Parathyroid adenoma (tissue), 2 donors: ENCODE results near the gene DBNL.

Experiments
- H2AFZ ChIP-seq: fragments of 300-600 bp; sonication (generic); one replicate; pipeline ENCODE4 v1.7.0; 2017; ENCODE audit warnings: antibody characterized with exemption, mild to moderate bottlenecking
- H3K27ac ChIP-seq: fragments of 300-600 bp; sonication (generic); one replicate; pipeline ENCODE4 v1.7.0; 2017
- H3K27me3 ChIP-seq: fragments of 300-600 bp; sonication (generic); one replicate; pipeline ENCODE4 v1.7.0; 2017; ENCODE audit warnings: low read length; ENCODE audit not compliant: control insufficient read depth, insufficient read depth
- H3K36me3 ChIP-seq: fragments of 300-600 bp; sonication (generic); one replicate; pipeline ENCODE4 v1.7.0; 2017; ENCODE audit warnings: low read length; ENCODE audit not compliant: control insufficient read depth, insufficient read depth
- H3K4me1 ChIP-seq: fragments of 300-600 bp; sonication (generic); one replicate; pipeline ENCODE4 v1.7.0; 2017; ENCODE audit warnings: control low read depth
- H3K4me2 ChIP-seq: fragments of 300-600 bp; sonication (generic); one replicate; pipeline ENCODE4 v1.7.0; 2017; ENCODE audit warnings: low read length
- H3K4me3 ChIP-seq: fragments of 300-600 bp; sonication (generic); one replicate; pipeline ENCODE4 v1.7.0; 2017; ENCODE audit warnings: low read depth, low read length
- H3K79me2 ChIP-seq: fragments of 300-600 bp; sonication (generic); one replicate; pipeline ENCODE4 v1.7.0; 2017; ENCODE audit warnings: control low read depth
- H3K9ac ChIP-seq: fragments of 300-600 bp; sonication (generic); one replicate; pipeline ENCODE4 v1.7.0; 2017; ENCODE audit warnings: mild to moderate bottlenecking
- H3K9me3 ChIP-seq: fragments of 300-600 bp; sonication (generic); one replicate; pipeline ENCODE4 v1.7.0; 2017; ENCODE audit warnings: low read length; ENCODE audit not compliant: control insufficient read depth
- TF ChIP-seq, protein P1 (sequence below): fragments of 300-600 bp; sonication (generic); IDR thresholded peaks from one replicate; pipeline ENCODE4 v1.7.0; 2017; ENCODE audit warnings: antibody characterized with exemption, mild to moderate bottlenecking
- donor health status: primary hyperparathyroidism.

DBNL gene

DNA sequence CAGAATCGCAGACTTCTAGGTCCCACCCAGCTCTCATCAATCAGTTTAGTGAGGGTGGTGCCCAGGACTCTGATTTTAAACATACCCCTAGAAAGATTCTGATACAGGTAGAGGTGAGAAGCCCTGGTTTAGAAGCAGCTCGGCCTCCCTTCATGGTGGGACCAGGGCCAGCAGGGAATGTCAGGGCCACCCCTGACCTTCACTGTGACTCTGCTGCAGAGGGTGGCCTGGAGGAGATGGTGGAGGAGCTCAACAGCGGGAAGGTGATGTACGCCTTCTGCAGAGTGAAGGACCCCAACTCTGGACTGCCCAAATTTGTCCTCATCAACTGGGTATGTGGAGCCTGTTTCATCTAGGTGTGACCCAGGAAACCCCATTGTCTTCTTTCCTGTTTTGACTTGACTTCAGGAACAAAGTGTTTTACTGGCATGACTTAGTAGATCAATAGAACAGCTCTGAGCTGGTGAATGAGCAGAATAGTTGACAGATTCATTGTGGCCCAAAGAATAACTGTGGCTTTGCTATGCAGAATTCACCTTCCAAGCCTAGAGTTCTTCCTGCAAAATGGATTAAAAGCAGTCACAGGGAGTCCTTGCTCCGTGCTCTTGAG lies 7.2 kb downstream of the DBNL start:
- H3K27ac ChIP-seq, result no peak overlapping the region
- H3K4me2 ChIP-seq, result no peak overlapping the region
- TF ChIP-seq, protein P1, sequence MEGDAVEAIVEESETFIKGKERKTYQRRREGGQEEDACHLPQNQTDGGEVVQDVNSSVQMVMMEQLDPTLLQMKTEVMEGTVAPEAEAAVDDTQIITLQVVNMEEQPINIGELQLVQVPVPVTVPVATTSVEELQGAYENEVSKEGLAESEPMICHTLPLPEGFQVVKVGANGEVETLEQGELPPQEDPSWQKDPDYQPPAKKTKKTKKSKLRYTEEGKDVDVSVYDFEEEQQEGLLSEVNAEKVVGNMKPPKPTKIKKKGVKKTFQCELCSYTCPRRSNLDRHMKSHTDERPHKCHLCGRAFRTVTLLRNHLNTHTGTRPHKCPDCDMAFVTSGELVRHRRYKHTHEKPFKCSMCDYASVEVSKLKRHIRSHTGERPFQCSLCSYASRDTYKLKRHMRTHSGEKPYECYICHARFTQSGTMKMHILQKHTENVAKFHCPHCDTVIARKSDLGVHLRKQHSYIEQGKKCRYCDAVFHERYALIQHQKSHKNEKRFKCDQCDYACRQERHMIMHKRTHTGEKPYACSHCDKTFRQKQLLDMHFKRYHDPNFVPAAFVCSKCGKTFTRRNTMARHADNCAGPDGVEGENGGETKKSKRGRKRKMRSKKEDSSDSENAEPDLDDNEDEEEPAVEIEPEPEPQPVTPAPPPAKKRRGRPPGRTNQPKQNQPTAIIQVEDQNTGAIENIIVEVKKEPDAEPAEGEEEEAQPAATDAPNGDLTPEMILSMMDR, result no peak
- no peaks in the 10 kb centered on the region for H3K4me1 ChIP-seq
- H3K9me3 ChIP-seq, result no peaks in the 10 kb centered on the region
- H3K27me3 ChIP-seq, result no peaks in the 10 kb centered on the region
- H3K9ac ChIP-seq, result no peak overlapping the region
- H3K4me3 ChIP-seq, result no peak overlapping the region
- peaks cover 20% of the 10 kb centered on the region for H3K79me2 ChIP-seq
- no peaks in the 10 kb centered on the region for H3K36me3 ChIP-seq
- no peak overlapping the region for H2AFZ ChIP-seq

DNA sequence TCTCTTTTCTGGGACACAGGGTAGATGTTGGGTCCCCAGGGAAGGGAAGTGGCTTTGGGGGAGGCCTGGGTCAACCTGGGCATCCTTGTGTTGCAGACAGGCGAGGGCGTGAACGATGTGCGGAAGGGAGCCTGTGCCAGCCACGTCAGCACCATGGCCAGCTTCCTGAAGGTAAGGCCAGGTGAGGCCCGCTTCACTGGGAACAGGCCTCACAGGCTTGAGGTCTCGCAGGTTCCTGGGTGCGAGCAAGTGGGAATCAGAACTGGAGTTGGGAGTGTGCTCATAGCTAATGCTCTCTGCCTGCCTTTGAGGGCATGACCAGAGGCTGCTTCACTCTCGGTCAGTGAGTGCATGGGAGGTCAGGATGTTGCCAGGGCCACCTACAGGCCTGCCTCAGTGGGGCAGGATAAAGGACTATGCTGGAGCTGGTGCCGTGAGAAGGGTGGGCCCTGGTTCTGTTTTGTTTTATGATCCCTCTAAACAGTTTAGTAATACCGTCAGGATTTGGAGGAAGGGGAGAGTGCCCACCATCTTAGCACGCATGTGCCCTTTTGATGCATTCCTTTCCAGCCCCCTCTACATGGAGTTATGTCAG lies 8.4 kb downstream of the DBNL start:
- H3K4me2 ChIP-seq, result no peak overlapping the region
- H3K4me3 ChIP-seq, result no peak overlapping the region
- no peak overlapping the region for H2AFZ ChIP-seq
- peaks cover 18% of the 10 kb centered on the region for H3K79me2 ChIP-seq
- no peak overlapping the region for H3K27ac ChIP-seq
- H3K9ac ChIP-seq, result no peak overlapping the region
- no peaks in the 10 kb centered on the region for H3K27me3 ChIP-seq
- TF ChIP-seq, protein P1, result no peak
- no peaks in the 10 kb centered on the region for H3K36me3 ChIP-seq
- H3K4me1 ChIP-seq, result peaks cover 3% of the 10 kb centered on the region
- H3K9me3 ChIP-seq, result no peaks in the 10 kb centered on the region

- Histone ChIP-seq H3K4me1 (peaks cover 3% of the 10 kb centered on the region), H3K4me2 (no peak overlapping the region), H3K36me3 (no peaks in the 10 kb centered on the region), H3K79me2 (no peaks in the 10 kb centered on the region), H3K9ac (no peak overlapping the region), H3K4me3 (no peak overlapping the region), H3K27ac (no peak overlapping the region), H2AFZ (no peak overlapping the region), H3K9me3 (no peaks in the 10 kb centered on the region), H3K27me3 (no peaks in the 10 kb centered on the region)
- TF ChIP-seq, protein P1, result no peak
These were observed 12.2 kb downstream of the DBNL start for GRCh38 chr7:44056681-44057080.

DNA sequence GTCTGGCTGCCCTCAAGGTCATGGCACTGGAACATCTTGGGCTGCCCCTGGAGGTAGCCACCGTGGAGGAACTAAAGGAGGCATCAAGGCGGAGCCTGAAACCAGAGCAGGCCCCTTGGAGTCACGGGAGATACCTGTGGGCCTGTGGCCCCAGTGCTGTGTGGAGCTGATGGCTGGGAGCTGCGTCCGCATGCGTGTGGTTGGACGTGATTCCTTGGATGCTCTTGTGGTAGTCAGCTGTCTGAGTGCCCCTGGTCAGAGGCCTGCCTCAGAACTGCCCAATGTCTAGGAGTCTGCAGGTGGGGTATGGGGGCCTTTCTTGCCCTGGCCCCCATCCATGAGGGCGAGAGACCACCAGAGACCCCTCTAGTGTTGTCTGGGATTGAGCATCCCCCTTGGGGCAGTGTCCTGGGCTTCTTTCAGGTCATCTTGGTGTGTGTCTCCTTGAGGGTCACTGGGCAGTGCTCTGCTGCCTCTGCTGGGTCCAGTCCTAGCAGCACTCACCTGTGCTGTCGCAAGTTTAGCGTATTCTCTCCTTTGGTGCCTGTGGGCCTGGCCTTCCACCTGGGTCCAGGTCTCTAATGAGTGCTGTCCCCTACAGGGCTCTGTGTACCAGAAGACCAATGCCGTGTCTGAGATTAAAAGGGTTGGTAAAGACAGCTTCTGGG lies 12.8 kb downstream of the DBNL start:
- H3K4me2 ChIP-seq, result no peak overlapping the region
- TF ChIP-seq, protein P1, result no peak
- H3K79me2 ChIP-seq, result no peaks in the 10 kb centered on the region
- no peak overlapping the region for H3K27ac ChIP-seq
- H3K27me3 ChIP-seq, result no peaks in the 10 kb centered on the region
- H3K9ac ChIP-seq, result no peak overlapping the region
- peaks cover 3% of the 10 kb centered on the region for H3K4me1 ChIP-seq
- H3K4me3 ChIP-seq, result no peak overlapping the region
- H3K36me3 ChIP-seq, result no peaks in the 10 kb centered on the region
- H2AFZ ChIP-seq, result no peak overlapping the region
- H3K9me3 ChIP-seq, result no peaks in the 10 kb centered on the region
